PC-3 (cell line): ENCODE data around the gene FYN.

Experiments used
- CTCF ChIP-seq: fragments of 300-600 bp; sonication (generic); conservative IDR thresholded peaks from 2 replicates; pipeline ENCODE4 v1.5.1; 2017; ENCODE audit warnings: antibody characterized with exemption, low read depth, mild to moderate bottlenecking, low read length
- EZH2 ChIP-seq: fragments of 300-600 bp; sonication (generic); IDR thresholded peaks from one replicate; pipeline ENCODE4 v1.6.1; 2017; ENCODE audit warnings: antibody characterized with exemption, mild to moderate bottlenecking, low read length; ENCODE audit not compliant: unreplicated experiment
- EZH2phosphoT487 ChIP-seq: fragments of 300-600 bp; sonication (generic); IDR thresholded peaks from 2 replicates; pipeline ENCODE4 v1.6.1; 2018; ENCODE audit warnings: mild to moderate bottlenecking, antibody characterized with exemption, low read length, borderline replicate concordance

- TF ChIP-seq CTCF, result no peak
- no peak for TF ChIP-seq EZH2
- no peak for TF ChIP-seq EZH2phosphoT487
Observed at GRCh38 chr6:111838749-111839484, 34.3 kb downstream of the FYN start.
